Central memory CD8-positive, alpha-beta T cell (primary cell): ENCODE measurements around the gene GPS1.

Experiments used
- ATAC-seq: fragments of 150-1000 bp; cut with Tn5 transposase; replicated peaks from 2 replicates; pipeline ENCODE4 v1.10.0; 2022; ENCODE audit warnings: mild to moderate bottlenecking, moderate FRiP score, moderate number of reproducible peaks; ENCODE audit not compliant: poor library complexity, severe bottlenecking; ENCODE audit errors: extremely low read depth
- DNase-seq, 2 donors: peaks; one replicate each; pipeline ENCODE4 v3.0.0; 2021; ENCODE audit warnings: low spot score in 2 of 2
- H3K27ac Mint-ChIP-seq: one replicate; pipeline ENCODE4 v1.8.0; 2022; ENCODE audit warnings: low read depth, mild to moderate bottlenecking, moderate library complexity, mixed read lengths
- H3K27me3 Mint-ChIP-seq: one replicate; pipeline ENCODE4 v1.8.0; 2022; ENCODE audit warnings: mixed read lengths
- H3K36me3 Mint-ChIP-seq: one replicate; pipeline ENCODE4 v1.8.0; 2022; ENCODE audit warnings: mild to moderate bottlenecking, moderate library complexity, mixed read lengths; ENCODE audit not compliant: insufficient read depth
- H3K4me1 Mint-ChIP-seq: one replicate; pipeline ENCODE4 v1.8.0; 2022; ENCODE audit warnings: mixed read lengths
- H3K4me3 Mint-ChIP-seq: one replicate; pipeline ENCODE4 v1.8.0; 2022; ENCODE audit warnings: mild to moderate bottlenecking, moderate library complexity, mixed read lengths
- H3K9me3 Mint-ChIP-seq: one replicate; pipeline ENCODE4 v1.8.0; 2022; ENCODE audit warnings: mixed read lengths

GPS1 gene

GRCh38 chr17:82024859-82025258, 26.8 kb upstream of the GPS1 start:
- DNase-seq (no peak), ATAC-seq (no peak)
- Mint-ChIP-seq H3K27me3 (no peaks in the 10 kb centered on the region), H3K4me3 (no peak overlapping the region), H3K9me3 (no peaks in the 10 kb centered on the region), H3K4me1 (peaks cover 38% of the 10 kb centered on the region), H3K27ac (no peak overlapping the region), H3K36me3 (peaks cover 7% of the 10 kb centered on the region)

GRCh38 chr17:82025401-82026107, 26.1 kb upstream of the GPS1 start:
- DNase-seq, result no peak
- H3K9me3 Mint-ChIP-seq, result no peaks in the 10 kb centered on the region
- H3K36me3 Mint-ChIP-seq, result peaks cover 8% of the 10 kb centered on the region
- no peak for ATAC-seq
- H3K4me1 Mint-ChIP-seq, result peaks cover 34% of the 10 kb centered on the region
- no peak overlapping the region for H3K4me3 Mint-ChIP-seq
- H3K27ac Mint-ChIP-seq, result no peak overlapping the region
- no peaks in the 10 kb centered on the region for H3K27me3 Mint-ChIP-seq

GRCh38 chr17:82028246-82028645, 23.5 kb upstream of the GPS1 start:
- no peaks in the 10 kb centered on the region for H3K27me3 Mint-ChIP-seq
- H3K4me1 Mint-ChIP-seq, result peaks cover 24% of the 10 kb centered on the region
- ATAC-seq (no peak), DNase-seq (no peak)
- H3K27ac Mint-ChIP-seq, result no peak overlapping the region
- no peaks in the 10 kb centered on the region for H3K9me3 Mint-ChIP-seq
- peaks cover 4% of the 10 kb centered on the region for H3K36me3 Mint-ChIP-seq
- H3K4me3 Mint-ChIP-seq, result no peak overlapping the region

DNA sequence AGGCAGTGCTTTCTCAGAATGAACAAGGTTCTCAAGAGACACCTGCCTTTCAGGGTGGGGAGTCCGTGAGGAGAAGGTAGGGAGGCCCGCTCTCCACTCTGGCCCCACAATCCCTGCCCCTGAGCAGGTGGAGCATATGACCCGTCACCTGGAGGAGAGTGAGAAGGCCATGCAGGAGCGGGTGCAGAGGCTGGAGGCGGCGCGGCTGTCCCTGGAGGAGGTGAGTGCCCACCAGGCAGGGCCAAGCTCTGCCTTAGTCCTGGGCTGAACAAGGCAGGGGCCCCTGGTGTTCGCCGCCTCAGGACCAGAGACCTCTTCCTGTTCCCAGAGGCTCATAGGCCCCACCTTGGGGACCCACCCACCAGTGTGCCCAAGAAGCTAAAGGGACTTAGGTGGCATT, 22.7 kb upstream of the GPS1 start:
- no peaks in the 10 kb centered on the region for H3K9me3 Mint-ChIP-seq
- peaks cover 21% of the 10 kb centered on the region for H3K4me1 Mint-ChIP-seq
- H3K27ac Mint-ChIP-seq, result no peak overlapping the region
- DNase-seq, result no peak
- peaks cover 4% of the 10 kb centered on the region for H3K36me3 Mint-ChIP-seq
- H3K27me3 Mint-ChIP-seq, result no peaks in the 10 kb centered on the region
- no peak for ATAC-seq
- peak overlapping the region; percentile 72 for H3K4me3 Mint-ChIP-seq

DNA sequence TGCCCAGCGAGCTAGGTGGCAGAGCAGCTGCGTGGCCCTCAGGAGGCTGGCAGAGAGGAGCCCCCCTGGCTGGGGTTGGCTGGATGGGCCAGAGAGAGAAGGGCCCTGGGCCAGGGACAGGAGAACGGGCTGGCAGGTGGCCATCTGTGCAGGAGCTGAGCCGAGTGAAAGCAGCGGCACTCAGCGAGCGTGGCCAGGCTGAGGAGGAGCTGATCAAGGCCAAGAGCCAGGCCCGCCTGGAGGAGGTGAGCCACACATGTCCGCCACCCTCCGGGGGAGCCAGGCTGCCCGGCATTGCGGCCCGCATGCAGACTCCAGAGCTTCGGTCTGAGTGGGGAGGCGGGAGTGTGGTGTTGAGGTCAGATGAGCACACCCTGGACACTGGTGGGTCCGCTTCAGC, 22.3 kb upstream of the GPS1 start:
- no peaks in the 10 kb centered on the region for H3K9me3 Mint-ChIP-seq
- peaks cover 4% of the 10 kb centered on the region for H3K36me3 Mint-ChIP-seq
- DNase-seq (no peak), ATAC-seq (no peak)
- peak overlapping the region; percentile 72 for H3K4me3 Mint-ChIP-seq
- H3K4me1 Mint-ChIP-seq, result peaks cover 17% of the 10 kb centered on the region
- H3K27ac Mint-ChIP-seq, result no peak overlapping the region
- H3K27me3 Mint-ChIP-seq, result no peaks in the 10 kb centered on the region

DNA sequence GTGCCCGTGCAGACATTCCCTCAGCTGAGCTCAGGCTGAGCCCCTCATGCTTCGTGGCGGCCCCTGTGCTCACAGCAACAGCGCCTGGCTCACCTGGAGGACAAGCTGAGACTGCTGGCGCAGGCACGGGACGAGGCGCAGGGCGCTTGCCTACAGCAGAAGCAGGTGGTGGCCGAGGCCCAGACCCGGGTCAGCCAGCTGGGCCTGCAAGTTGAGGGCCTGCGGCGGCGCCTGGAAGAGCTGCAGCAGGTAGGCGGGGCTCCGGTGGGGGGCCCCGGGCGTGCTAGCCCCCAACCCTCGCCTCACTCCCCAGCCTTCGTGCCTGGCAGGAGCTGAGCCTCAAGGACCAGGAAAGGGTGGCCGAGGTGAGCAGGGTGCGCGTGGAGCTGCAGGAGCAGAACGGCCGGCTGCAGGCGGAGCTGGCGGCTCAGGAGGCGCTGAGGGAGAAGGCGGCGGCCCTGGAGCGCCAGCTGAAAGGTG, 21.7 kb upstream of the GPS1 start:
- Mint-ChIP-seq H3K4me3 (peak overlapping the region; percentile 87), H3K27ac (peak overlapping the region; percentile 67)
- ATAC-seq, result no peak

GRCh38 chr17:82030470-82031302, 21.0 kb upstream of the GPS1 start:
- ATAC-seq (peak; percentile 81), DNase-seq (peak; percentile 77 to 78)
- H3K9me3 Mint-ChIP-seq, result no peaks in the 10 kb centered on the region
- peak overlapping the region; percentile 87 for H3K4me3 Mint-ChIP-seq
- no peaks in the 10 kb centered on the region for H3K27me3 Mint-ChIP-seq
- H3K36me3 Mint-ChIP-seq, result peaks cover 4% of the 10 kb centered on the region
- H3K4me1 Mint-ChIP-seq, result peaks cover 17% of the 10 kb centered on the region
- peak overlapping the region; percentile 67 for H3K27ac Mint-ChIP-seq

More for the DNA sequence above, 21.7 kb upstream of the GPS1 start:
- Mint-ChIP-seq H3K4me1 (peaks cover 17% of the 10 kb centered on the region), H3K36me3 (peaks cover 4% of the 10 kb centered on the region), H3K9me3 (no peaks in the 10 kb centered on the region), H3K27me3 (no peaks in the 10 kb centered on the region)
- DNase-seq, result no peak

DNA sequence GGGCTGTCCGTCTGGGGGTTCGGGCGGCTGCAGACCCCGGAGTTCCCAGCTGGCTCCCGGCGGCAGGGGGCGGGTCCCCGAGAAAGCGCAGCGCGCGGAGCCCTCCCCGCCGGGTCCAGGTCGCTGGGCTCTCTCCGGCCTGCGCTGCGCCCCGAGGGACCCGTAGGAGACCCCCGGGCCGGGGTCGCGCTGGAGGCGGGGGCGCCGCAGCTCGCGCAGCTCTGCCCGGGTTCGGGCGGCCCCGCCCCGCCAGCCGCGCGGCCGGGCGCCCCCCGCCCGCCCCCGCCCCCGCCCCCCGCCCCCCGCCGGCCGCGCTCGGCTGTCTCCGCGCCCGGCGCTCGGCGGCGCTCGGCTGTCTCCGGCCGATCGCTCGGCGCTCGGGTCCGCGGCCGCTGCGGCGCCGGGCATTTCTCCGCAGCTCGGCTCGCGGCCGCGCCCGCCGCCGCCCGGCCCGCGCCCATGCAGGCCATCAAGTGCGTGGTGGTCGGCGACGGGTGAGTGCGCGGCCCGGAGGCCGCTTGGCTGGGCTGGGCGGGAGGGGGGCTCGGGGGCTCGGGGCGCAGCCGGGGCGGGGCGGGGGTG, 20.3 kb upstream of the GPS1 start, which contains the start of gene RAC3:
RAC3 (plus strand) TSS at position 376 of the 582 bp plus-strand sequence; CDS start at position 460, 84 bp downstream.
- peak within 1 kb of the TSS; percentile 87 for H3K4me3 Mint-ChIP-seq
- H3K27ac Mint-ChIP-seq, result peak within 1 kb of the TSS; percentile 67
- DNase-seq (no peak), ATAC-seq (no peak)
- H3K4me1 Mint-ChIP-seq, result peaks cover 17% of the 10 kb centered on the region
- no peaks in the 10 kb centered on the region for H3K9me3 Mint-ChIP-seq
- H3K27me3 Mint-ChIP-seq, result no peaks in the 10 kb centered on the region
- peaks cover 4% of the 10 kb centered on the region for H3K36me3 Mint-ChIP-seq

- Mint-ChIP-seq H3K9me3 (no peaks in the 10 kb centered on the region), H3K4me1 (peaks cover 17% of the 10 kb centered on the region), H3K4me3 (peak overlapping the region; percentile 11), H3K36me3 (peaks cover 4% of the 10 kb centered on the region), H3K27ac (no peak overlapping the region), H3K27me3 (no peaks in the 10 kb centered on the region)
- no peak for ATAC-seq
- no peak for DNase-seq
Measured at GRCh38 chr17:82031885-82032627, 19.6 kb upstream of the GPS1 start.

DNA sequence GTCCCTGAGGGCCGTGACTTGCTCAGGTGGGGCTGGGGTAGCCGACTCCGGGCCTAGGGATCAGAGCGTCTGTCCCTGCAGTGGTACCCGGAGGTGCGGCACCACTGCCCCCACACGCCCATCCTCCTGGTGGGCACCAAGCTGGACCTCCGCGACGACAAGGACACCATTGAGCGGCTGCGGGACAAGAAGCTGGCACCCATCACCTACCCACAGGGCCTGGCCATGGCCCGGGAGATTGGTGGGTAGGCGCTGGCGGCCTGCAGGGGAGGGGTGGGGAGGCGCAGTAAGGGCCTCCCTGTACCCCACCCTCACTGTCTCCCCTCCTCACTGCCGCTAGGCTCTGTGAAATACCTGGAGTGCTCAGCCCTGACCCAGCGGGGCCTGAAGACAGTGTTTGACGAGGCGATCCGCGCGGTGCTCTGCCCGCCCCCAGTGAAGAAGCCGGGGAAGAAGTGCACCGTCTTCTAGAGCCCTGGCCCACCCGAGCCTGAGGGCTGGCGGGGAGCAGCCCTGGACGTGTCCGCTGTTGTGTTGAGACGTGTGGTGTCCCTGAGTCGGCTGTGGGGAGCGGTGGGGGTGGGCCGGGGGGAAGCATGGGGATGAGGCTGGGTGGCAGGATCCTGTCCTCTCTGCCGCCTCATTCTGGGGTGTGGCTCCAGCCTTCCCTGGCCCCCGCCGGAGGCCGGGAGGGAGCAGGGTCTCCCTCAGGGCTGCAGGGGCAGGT, 18.2 kb upstream of the GPS1 start:
- no peak for DNase-seq
- Mint-ChIP-seq H3K4me3 (no peak overlapping the region), H3K27ac (no peak overlapping the region), H3K36me3 (peaks cover 4% of the 10 kb centered on the region), H3K27me3 (no peaks in the 10 kb centered on the region), H3K9me3 (no peaks in the 10 kb centered on the region), H3K4me1 (peaks cover 19% of the 10 kb centered on the region)
- ATAC-seq, result no peak

DNA sequence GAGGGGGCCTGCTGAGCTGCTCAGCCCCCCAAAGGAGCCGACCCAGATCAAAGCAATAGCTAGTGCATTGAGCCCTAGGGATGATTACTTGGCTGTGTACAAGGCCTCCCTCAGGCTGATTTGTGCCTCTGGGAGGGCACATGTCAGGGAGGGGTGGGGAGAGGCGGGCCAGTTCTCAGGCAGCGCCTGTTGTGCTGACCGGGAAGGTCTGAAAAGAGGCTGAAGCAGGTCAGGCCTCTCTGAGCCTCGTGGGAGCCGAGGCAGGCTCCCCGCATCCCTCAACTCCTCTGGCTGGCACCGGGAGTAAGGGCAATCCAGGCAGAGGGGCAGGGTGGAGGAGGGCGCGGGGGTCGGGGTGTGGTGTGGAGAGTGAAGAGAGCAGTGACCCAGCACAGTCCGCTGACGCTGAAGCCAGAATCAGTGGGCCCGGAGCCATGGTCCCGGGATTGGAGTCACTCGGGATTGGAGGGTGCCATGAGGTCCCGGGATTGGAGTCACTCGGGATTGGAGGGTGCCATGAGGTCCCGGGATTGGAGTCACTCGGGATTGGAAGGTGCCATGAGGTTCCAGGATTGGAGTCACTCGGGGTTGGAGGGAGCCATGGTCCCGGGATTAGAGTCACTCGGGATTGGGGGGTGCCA, 17.2 kb upstream of the GPS1 start:
- DNase-seq, result no peak
- peaks cover 18% of the 10 kb centered on the region for H3K4me1 Mint-ChIP-seq
- H3K27me3 Mint-ChIP-seq, result no peaks in the 10 kb centered on the region
- peaks cover 4% of the 10 kb centered on the region for H3K36me3 Mint-ChIP-seq
- no peak for ATAC-seq
- H3K9me3 Mint-ChIP-seq, result no peaks in the 10 kb centered on the region
- H3K27ac Mint-ChIP-seq, result no peak overlapping the region
- no peak overlapping the region for H3K4me3 Mint-ChIP-seq
